Uterus (tissue), 4 donors: ENCODE results near the gene ADAMTS17. TPM values are rescaled to one million over a fixed set of nuclear protein-coding genes. Genes with fewer than 3 reads are reported as not detected.

Experiments used
- DNase-seq, 2 donors: peaks; one replicate each; pipeline ENCODE4 v3.0.0-alpha.2; 2019 to 2020
- H3K27ac ChIP-seq, 2 donors: fragments of 200-600 bp; sonication (generic); 1 replicate in 1 of 2; 2 replicates in 1 of 2; pipeline ENCODE4 v1.5.1; 2016 to 2018
- H3K27me3 ChIP-seq, 2 donors: fragments of 200-600 bp; sonication (generic); one replicate each; pipeline ENCODE4 v1.5.1; 2018 to 2019; ENCODE audit warnings: control low read depth in 1 of 2
- H3K36me3 ChIP-seq, 2 donors: fragments of 200-600 bp; sonication (generic); one replicate each; pipeline ENCODE4 v1.5.1; 2019; ENCODE audit warnings: control low read depth in 1 of 2
- H3K4me1 ChIP-seq, 2 donors: fragments of 200-600 bp; sonication (generic); one replicate each; pipeline ENCODE4 v1.5.1; 2018 to 2019; ENCODE audit warnings: control low read depth in 1 of 2
- H3K4me3 ChIP-seq, 2 donors: fragments of 200-600 bp; sonication (generic); 1 replicate in 1 of 2; 2 replicates in 1 of 2; pipeline ENCODE4 v1.5.1; 2018 to 2019; ENCODE audit warnings: mild to moderate bottlenecking in 1 of 2
- H3K9me3 ChIP-seq, 2 donors: fragments of 200-600 bp; sonication (generic); one replicate each; pipeline ENCODE4 v1.5.1; 2019; ENCODE audit warnings: control low read depth in 1 of 2
- POLR2A ChIP-seq, 2 donors: fragments of 450-650 bp; IDR thresholded peaks; one replicate each; pipeline ENCODE4 v1.6.1; 2016; ENCODE audit warnings: antibody characterized with exemption in 2 of 2, mild to moderate bottlenecking in 1 of 2, moderate library complexity in 1 of 2
- intact Hi-C: fragments of 100-400 bp; cut with DNase I; formaldehyde crosslinking; loops from one replicate; pipeline ENCODE4 v1.15.1; 2023; ENCODE audit warnings: low total_unique reads
- total RNA-seq, 4 donors: library from RNA; depleted of rRNA in 3 of 4; stranded (reverse); fragments of >200 nt in 3 of 4; gene quantifications; one replicate each; pipeline versions ENCODE4 v1.1.0 to v1.2.4, GENCODE V29; 2014 to 2023
- TF ChIP-seq, protein P1 (sequence below), 4 experiments: fragments of 200-600 bp in 2 of 4; fragments of 450-650 bp in 2 of 4; sonication (generic) in 2 of 4; IDR thresholded peaks; one replicate each; pipeline ENCODE4 v1.5.1; 2016 to 2019; ENCODE audit warnings: antibody characterized with exemption in 4 of 4, mild to moderate bottlenecking in 2 of 4, moderate library complexity in 1 of 4
- donor health status: DM: yes; HTN: yes; CAD: no.

The ADAMTS17 gene
- total RNA-seq, 4 donors from 2014 or later: 3.1 to 17.1 (median 8.1) TPM; not detected in 1

DNA sequence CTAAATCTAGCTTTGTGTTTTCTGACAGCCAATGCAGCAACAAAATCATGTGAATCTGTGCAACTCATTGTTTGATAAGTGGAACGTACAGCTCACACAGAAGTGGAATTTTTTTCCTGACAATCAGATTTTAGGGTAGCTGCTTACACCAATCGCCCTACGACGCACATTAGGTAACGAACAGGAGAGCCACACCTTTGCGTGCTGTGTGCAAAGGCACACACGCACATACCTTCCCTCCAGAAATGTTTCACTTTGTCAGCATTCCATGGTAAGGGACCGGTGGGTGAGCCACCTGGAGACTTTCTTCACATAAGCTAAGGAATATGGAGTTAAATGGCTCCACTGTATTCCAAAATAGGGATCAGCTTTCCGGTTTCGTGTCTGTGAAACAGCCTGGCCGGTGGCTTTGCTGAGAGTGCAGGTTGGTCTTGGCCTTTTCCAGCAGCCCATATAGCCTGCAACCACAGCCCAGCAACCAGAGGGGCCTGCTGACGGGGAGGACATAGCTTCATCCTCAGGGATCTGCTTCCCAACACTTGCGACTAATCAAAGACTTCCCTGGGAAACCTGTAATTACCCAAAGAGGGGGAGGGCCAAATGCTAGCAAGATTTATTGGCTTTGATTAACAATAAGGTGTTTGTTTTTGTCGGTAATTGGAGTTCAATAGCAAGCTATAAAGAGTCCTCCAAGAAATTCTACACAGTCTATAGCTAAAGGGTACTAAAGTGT is 145.3 kb downstream of the ADAMTS17 start:
- no peaks in the 10 kb centered on the region for H3K27me3 ChIP-seq

DNA sequence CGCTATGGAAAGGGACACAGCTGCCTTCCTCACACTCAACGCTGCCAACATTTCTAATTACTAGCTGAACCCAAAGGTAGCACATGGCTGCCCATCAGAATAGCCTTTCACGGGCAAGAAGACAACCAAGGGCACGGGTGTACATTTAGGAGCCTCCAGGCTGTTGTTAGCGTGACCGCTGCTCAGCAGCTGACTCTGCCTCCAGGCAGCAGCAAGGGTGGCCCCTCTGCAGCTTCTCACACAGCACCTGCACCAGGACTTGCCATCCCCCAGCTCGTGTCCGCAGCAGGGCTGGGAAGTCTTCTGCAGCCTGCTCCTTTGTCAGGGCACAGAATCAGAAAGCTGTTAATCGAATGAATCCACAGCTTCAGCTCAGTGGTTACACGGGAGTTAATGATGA is 146.8 kb downstream of the ADAMTS17 start:
- DNase-seq: no peak
- TF ChIP-seq POLR2A (IDR thresholded peaks at IDR 0.05): no peak
- intact Hi-C loops: no loop called here

More for the DNA sequence above, 145.3 kb downstream of the ADAMTS17 start:
- intact Hi-C loops: no loop called here
- Histone ChIP-seq H3K4me3 (no peak overlapping the region), H3K4me1 (no peaks in the 10 kb centered on the region), H3K27ac (no peak overlapping the region), H3K36me3 (no peaks in the 10 kb centered on the region), H3K9me3 (no peaks in the 10 kb centered on the region)
- DNase-seq: no peak
- TF ChIP-seq POLR2A (IDR thresholded peaks at IDR 0.05): no peak
- TF ChIP-seq, protein P1, sequence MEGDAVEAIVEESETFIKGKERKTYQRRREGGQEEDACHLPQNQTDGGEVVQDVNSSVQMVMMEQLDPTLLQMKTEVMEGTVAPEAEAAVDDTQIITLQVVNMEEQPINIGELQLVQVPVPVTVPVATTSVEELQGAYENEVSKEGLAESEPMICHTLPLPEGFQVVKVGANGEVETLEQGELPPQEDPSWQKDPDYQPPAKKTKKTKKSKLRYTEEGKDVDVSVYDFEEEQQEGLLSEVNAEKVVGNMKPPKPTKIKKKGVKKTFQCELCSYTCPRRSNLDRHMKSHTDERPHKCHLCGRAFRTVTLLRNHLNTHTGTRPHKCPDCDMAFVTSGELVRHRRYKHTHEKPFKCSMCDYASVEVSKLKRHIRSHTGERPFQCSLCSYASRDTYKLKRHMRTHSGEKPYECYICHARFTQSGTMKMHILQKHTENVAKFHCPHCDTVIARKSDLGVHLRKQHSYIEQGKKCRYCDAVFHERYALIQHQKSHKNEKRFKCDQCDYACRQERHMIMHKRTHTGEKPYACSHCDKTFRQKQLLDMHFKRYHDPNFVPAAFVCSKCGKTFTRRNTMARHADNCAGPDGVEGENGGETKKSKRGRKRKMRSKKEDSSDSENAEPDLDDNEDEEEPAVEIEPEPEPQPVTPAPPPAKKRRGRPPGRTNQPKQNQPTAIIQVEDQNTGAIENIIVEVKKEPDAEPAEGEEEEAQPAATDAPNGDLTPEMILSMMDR (IDR thresholded peaks at IDR 0.05): no peak

DNA sequence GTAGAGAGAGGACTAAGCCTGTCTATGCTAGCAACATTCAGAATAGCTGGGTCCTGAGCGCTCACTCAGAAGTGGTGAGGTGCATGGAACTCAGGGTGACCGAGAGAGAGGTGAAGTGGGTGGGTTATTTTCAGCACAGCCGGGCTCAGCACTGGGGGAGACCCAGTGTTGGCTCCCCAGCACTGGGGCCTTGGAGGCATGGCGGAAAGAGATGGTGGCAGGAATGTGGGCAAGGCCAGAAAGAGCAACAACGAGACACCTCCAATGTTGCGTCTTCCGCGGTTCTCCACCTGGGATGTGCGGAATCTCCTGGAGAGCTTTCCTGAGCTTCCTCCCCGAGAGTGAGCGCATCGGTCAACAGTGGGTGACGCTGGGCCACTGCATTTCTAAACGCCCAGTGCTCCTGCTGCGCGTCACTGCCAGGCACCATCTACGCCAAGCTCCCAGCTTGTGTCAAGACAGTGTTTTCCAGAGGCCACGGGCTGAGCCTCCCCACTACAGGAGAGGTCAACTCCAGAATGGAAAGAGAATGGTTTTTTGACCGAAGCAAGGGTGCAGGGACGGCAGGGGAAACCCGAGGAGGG is 148.4 kb downstream of the ADAMTS17 start:
- H3K4me1 ChIP-seq: no peaks in the 10 kb centered on the region
- H3K27me3 ChIP-seq: no peaks in the 10 kb centered on the region
- H3K36me3 ChIP-seq: no peaks in the 10 kb centered on the region
- no peaks in the 10 kb centered on the region for H3K9me3 ChIP-seq
- H3K4me3 ChIP-seq: no peak overlapping the region
- TF ChIP-seq POLR2A (IDR thresholded peaks at IDR 0.05): no peak
- TF ChIP-seq, protein P1 (IDR thresholded peaks at IDR 0.05): no peak
- no peak for DNase-seq
- no peak overlapping the region for H3K27ac ChIP-seq
- intact Hi-C loops: no loop called here

More for the DNA sequence above, 146.8 kb downstream of the ADAMTS17 start:
- Histone ChIP-seq H3K4me1 (no peaks in the 10 kb centered on the region), H3K4me3 (no peak overlapping the region), H3K27me3 (no peaks in the 10 kb centered on the region), H3K36me3 (no peaks in the 10 kb centered on the region), H3K27ac (no peak overlapping the region), H3K9me3 (no peaks in the 10 kb centered on the region)

DNA sequence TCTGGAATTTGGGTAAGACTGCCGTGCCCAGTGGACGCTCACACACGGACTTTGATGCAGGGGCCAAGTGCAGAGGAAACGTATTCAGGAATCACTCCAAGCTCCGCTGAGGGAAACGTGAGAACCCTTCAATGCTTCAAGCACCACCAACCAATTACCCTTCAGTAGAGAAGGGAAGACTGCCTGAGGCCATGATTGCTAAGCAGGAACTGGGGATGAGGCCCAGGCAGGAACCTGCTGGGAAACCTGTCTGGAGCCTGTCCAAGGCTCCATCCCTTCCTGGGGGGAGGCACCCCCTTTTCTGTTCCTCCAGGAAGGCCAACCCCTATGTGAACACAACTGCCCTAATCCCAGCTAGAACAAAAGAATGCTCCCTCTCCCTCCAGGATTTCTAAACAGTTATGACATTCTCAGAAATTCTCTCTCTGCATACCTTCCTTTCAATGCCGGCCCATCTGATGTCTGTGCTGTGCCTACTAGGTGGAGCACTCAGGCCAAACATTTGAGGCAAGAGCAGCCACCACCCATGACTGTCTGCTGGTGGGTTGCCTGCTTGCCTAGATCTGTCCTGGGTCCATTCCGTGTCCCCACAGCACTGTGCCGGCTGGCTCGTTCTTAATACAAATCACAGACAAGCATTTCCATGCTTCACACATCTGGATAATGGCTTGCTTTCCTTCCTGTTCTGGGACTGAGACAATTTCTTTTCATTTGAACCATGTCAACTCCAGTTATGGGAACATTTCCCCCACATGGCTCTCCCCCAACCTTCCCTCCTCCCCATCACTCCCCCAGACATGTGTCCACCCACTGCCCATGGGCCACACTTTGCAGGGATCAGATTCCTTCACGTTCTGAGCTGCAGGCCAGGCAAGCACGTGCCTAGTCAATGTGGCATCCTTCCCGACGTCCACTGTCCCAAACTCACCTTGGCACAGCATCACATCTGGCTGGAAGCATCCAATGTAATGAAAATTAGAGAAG is 149.4 kb downstream of the ADAMTS17 start:
- no peaks in the 10 kb centered on the region for H3K36me3 ChIP-seq
- intact Hi-C loops: no loop called here
- TF ChIP-seq, protein P1 (IDR thresholded peaks at IDR 0.05): no peak
- no peak for TF ChIP-seq POLR2A (IDR thresholded peaks at IDR 0.05)
- no peak overlapping the region for H3K4me3 ChIP-seq
- no peaks in the 10 kb centered on the region for H3K9me3 ChIP-seq
- no peak overlapping the region for H3K27ac ChIP-seq
- DNase-seq: no peak
- H3K27me3 ChIP-seq: no peaks in the 10 kb centered on the region
- no peaks in the 10 kb centered on the region for H3K4me1 ChIP-seq

DNA sequence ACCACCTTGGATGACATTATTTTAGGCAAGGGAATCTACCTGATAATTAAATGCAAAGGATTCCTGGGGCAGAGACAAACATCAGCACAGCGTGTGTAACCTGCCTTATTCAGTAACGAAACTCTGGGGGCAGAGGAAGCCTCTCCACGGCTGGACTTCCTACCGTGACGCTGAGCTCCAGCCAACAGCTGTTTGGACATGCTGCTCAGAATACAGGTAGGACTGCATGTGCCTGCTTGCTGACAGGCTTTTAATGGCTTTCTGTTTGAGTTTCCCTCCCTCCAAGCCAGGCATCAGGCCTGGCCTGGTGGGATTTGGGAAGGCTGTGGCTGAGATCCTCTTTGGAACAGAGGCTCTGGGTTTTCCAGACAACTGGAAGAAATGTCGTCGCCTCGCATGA is 150.6 kb downstream of the ADAMTS17 start:
- H3K4me1 ChIP-seq: no peaks in the 10 kb centered on the region
- TF ChIP-seq POLR2A (IDR thresholded peaks at IDR 0.05): no peak
- TF ChIP-seq, protein P1 (IDR thresholded peaks at IDR 0.05): no peak
- H3K4me3 ChIP-seq: no peak overlapping the region
- no peak for DNase-seq
- no peaks in the 10 kb centered on the region for H3K36me3 ChIP-seq
- no peak overlapping the region for H3K27ac ChIP-seq
- H3K9me3 ChIP-seq: no peaks in the 10 kb centered on the region
- intact Hi-C loops: no loop called here
- H3K27me3 ChIP-seq: no peaks in the 10 kb centered on the region
